GM12878 (cell line): ENCODE results near the gene MALT1.
"Not testable (repeated sequence)": the region's sequence is repeated elsewhere in the genome, so short reads cannot be mapped to it uniquely, and the experiment has no call there.

Experiments
- ATF7 ChIP-seq: fragments of 450-650 bp; IDR thresholded peaks from 2 replicates; pipeline ENCODE4 v1.6.1; 2016; ENCODE audit warnings: low read depth, mild to moderate bottlenecking
- EP300 ChIP-seq, 2 experiments: fragments of 150-350 bp in 1 of 2; IDR thresholded peaks; 2 replicates each; pipeline ENCODE4 v1.6.1; 2011 to 2012; ENCODE audit warnings: low read depth in 2 of 2, low read length in 2 of 2, borderline replicate concordance in 1 of 2, improper control_type of control experiment in 1 of 2, inconsistent platforms in 1 of 2; ENCODE audit not compliant: control insufficient read depth in 1 of 2
- GABPA ChIP-seq: IDR thresholded peaks from 2 replicates; pipeline ENCODE4 v1.6.1; 2014; ENCODE audit warnings: antibody characterized with exemption, low read depth, mild to moderate bottlenecking, inconsistent platforms
- PKNOX1 ChIP-seq: fragments of 450-650 bp; IDR thresholded peaks from 2 replicates; pipeline ENCODE4 v1.6.1; 2016; ENCODE audit warnings: mild to moderate bottlenecking
- POLR2AphosphoS5 ChIP-seq: IDR thresholded peaks from 2 replicates; pipeline ENCODE4 v1.6.1; 2011; ENCODE audit warnings: mild to moderate bottlenecking, low read length, inconsistent platforms
- POU2F2 ChIP-seq: IDR thresholded peaks from 3 replicates; pipeline ENCODE4 v1.6.1; 2011; ENCODE audit warnings: low read depth, mild to moderate bottlenecking, low read length, borderline replicate concordance
- RAD21 ChIP-seq: IDR thresholded peaks from 2 replicates; pipeline ENCODE4 v1.6.1; 2011; ENCODE audit warnings: mild to moderate bottlenecking, low read depth, low read length, moderate library complexity; ENCODE audit not compliant: insufficient read depth
- SIN3A ChIP-seq: IDR thresholded peaks from 2 replicates; pipeline ENCODE4 v1.6.1; 2012; ENCODE audit warnings: low read depth, low read length, improper control_type of control experiment
- TCF12 ChIP-seq: IDR thresholded peaks from 2 replicates; pipeline ENCODE4 v1.6.1; 2011; ENCODE audit warnings: low read depth, mild to moderate bottlenecking, low read length
- TF ChIP-seq, protein P1 (sequence below), 3 experiments: IDR thresholded peaks in 2 of 3; conservative IDR thresholded peaks in 1 of 3; 2 replicates each; pipeline ENCODE4 v1.5.1; 2011; ENCODE audit warnings: low read depth in 3 of 3, low read length in 3 of 3, mild to moderate bottlenecking in 3 of 3, control low read depth in 2 of 3, moderate library complexity in 2 of 3, inconsistent platforms in 1 of 3, mixed read lengths in 1 of 3; ENCODE audit not compliant: control insufficient read depth in 2 of 3, insufficient read depth in 1 of 3; ENCODE audit errors: extremely low read depth in 1 of 3
- TF ChIP-seq, protein P2 (sequence below): fragments of 450-650 bp; IDR thresholded peaks from 2 replicates; pipeline ENCODE4 v1.6.1; 2017; ENCODE audit warnings: low read depth, mild to moderate bottlenecking, moderate library complexity
- TF ChIP-seq, protein P3 (sequence below): IDR thresholded peaks from 2 replicates; pipeline ENCODE4 v1.6.1; 2012; ENCODE audit warnings: low read depth, low read length, improper control_type of control experiment

GRCh38 chr18:58650830-58651229 lies 20.4 kb upstream of the MALT1 start:
- TF ChIP-seq, protein P1, sequence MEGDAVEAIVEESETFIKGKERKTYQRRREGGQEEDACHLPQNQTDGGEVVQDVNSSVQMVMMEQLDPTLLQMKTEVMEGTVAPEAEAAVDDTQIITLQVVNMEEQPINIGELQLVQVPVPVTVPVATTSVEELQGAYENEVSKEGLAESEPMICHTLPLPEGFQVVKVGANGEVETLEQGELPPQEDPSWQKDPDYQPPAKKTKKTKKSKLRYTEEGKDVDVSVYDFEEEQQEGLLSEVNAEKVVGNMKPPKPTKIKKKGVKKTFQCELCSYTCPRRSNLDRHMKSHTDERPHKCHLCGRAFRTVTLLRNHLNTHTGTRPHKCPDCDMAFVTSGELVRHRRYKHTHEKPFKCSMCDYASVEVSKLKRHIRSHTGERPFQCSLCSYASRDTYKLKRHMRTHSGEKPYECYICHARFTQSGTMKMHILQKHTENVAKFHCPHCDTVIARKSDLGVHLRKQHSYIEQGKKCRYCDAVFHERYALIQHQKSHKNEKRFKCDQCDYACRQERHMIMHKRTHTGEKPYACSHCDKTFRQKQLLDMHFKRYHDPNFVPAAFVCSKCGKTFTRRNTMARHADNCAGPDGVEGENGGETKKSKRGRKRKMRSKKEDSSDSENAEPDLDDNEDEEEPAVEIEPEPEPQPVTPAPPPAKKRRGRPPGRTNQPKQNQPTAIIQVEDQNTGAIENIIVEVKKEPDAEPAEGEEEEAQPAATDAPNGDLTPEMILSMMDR (IDR thresholded peaks at IDR 0.05 in 2 of 3, conservative IDR thresholded peaks at IDR 0.05 in 1 of 3; ENCODE audit: control insufficient read depth in 2 of 3, extremely low read depth in 1 of 3, insufficient read depth in 1 of 3, low read depth in 3 of 3, low read length in 3 of 3), result not testable (repeated sequence)
- TF ChIP-seq TCF12; PKNOX1; POU2F2; POLR2AphosphoS5; ATF7; SIN3A; EP300 (IDR thresholded peaks at IDR 0.05; ENCODE audit: borderline replicate concordance in 1 of 2, control insufficient read depth in 1 of 2, low read depth in 2 of 2, low read length in 2 of 2); GABPA; RAD21: not testable (repeated sequence)
- TF ChIP-seq, protein P2, sequence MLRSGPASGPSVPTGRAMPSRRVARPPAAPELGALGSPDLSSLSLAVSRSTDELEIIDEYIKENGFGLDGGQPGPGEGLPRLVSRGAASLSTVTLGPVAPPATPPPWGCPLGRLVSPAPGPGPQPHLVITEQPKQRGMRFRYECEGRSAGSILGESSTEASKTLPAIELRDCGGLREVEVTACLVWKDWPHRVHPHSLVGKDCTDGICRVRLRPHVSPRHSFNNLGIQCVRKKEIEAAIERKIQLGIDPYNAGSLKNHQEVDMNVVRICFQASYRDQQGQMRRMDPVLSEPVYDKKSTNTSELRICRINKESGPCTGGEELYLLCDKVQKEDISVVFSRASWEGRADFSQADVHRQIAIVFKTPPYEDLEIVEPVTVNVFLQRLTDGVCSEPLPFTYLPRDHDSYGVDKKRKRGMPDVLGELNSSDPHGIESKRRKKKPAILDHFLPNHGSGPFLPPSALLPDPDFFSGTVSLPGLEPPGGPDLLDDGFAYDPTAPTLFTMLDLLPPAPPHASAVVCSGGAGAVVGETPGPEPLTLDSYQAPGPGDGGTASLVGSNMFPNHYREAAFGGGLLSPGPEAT, result not testable (repeated sequence)
- TF ChIP-seq, protein P3, sequence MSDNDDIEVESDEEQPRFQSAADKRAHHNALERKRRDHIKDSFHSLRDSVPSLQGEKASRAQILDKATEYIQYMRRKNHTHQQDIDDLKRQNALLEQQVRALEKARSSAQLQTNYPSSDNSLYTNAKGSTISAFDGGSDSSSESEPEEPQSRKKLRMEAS, result not testable (repeated sequence)
